ENCODE data around the gene FRMPD1.

FRMPD1 gene

DNA sequence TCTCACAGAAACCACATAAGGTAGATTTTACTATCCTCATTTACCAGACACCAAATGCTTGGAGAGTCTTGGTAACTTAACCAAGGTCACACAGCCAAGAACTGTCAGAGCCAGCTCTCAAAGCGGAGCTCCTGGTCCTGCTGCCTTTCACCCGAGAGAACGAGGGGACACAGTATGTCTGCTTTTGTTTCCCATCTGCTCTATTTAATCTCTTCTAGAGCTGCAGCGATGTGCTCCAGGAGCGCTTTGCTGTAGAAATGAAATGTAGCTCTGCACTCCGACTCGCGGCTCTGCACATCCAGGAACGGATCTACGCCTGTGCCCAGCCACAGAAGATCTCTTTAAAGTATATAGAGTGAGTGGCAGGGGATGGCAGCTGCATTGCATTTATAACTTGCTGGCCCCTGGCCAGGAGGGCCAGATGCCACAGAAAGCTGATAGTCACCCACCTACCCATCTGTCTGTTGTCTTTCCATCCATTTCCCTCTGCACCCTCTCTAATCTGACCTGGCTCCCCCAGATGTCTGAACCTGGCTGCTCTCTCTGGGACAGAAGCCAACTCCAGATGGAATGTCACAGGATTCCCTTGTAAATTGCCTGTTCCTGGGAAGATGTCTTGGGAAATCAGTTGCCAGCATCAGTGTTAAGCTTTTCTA is 81.5 kb downstream of the FRMPD1 start:
- no peak overlapping the region for H3K27ac ChIP-seq
- TF ChIP-seq ZFX (IDR thresholded peaks at IDR 0.05; ENCODE audit: borderline replicate concordance): no peak
- TF ChIP-seq, protein P1, sequence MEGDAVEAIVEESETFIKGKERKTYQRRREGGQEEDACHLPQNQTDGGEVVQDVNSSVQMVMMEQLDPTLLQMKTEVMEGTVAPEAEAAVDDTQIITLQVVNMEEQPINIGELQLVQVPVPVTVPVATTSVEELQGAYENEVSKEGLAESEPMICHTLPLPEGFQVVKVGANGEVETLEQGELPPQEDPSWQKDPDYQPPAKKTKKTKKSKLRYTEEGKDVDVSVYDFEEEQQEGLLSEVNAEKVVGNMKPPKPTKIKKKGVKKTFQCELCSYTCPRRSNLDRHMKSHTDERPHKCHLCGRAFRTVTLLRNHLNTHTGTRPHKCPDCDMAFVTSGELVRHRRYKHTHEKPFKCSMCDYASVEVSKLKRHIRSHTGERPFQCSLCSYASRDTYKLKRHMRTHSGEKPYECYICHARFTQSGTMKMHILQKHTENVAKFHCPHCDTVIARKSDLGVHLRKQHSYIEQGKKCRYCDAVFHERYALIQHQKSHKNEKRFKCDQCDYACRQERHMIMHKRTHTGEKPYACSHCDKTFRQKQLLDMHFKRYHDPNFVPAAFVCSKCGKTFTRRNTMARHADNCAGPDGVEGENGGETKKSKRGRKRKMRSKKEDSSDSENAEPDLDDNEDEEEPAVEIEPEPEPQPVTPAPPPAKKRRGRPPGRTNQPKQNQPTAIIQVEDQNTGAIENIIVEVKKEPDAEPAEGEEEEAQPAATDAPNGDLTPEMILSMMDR (IDR thresholded peaks at IDR 0.05): no peak

DNA sequence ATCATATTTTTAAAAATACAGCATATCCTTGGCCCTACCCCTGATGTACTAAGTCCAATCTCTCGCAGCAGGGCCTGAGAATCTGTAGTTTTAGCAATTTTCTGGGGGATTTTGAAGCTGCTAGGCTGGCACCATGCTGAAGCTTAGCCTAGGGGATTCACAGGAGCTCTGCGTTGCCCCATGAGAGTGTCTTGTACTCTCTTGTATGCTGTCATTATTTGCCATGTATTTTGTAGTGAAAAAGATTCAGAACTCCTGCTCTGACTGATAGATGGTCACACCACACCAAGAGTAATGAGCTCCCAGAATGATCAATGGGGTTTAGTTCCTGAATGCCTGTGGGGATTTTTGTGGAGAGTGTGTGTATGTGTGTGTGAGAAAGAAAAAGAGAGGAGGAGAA is 82.2 kb downstream of the FRMPD1 start:
- no peak for TF ChIP-seq ZFX (IDR thresholded peaks at IDR 0.05; ENCODE audit: borderline replicate concordance)
- TF ChIP-seq, protein P1 (IDR thresholded peaks at IDR 0.05): no peak
- no peak overlapping the region for H3K27ac ChIP-seq

DNA sequence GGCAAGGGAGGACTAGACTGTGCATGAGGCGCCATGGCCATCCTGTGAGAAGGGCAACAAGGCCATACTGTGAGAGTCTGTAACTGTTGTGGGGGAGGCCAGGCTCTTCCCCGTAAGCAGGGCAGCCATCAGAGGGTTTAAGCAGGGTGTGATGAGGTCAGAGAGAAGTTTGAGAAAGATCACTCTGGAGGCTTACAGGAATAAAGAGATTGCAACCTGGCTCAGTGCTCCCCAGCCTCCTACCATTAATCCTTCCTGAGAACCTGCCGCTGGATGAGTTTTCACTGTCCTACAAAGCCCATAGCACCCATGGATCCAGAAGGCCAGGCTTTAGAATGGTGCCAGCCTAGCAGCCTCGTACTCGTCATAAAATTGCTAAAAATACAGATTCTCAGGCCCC is 88.5 kb downstream of the FRMPD1 start:
- H3K27ac ChIP-seq: no peak overlapping the region
- TF ChIP-seq ZFX (IDR thresholded peaks at IDR 0.05; ENCODE audit: borderline replicate concordance): no peak
- TF ChIP-seq, protein P1 (IDR thresholded peaks at IDR 0.05): no peak

DNA sequence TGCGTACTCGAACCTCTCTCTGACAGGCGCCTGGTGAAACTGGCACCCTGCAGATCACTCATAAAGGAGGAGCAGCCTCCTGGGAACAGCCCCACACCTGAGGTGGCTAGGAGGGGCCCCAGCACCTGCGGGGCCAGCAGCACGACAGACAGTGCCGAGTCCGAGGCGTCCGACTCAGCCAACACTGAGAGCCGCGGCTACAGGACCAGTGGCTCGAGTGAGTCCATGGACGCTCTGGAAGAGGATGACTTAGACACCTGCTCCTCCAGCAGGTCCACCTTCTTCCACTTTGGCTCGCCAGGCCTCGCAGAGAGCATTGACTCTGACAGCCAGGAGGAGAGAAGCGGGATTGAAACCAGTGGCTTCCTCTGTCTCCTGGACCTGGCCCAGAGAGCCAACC is 89.4 kb downstream of the FRMPD1 start:
- TF ChIP-seq ZFX (IDR thresholded peaks at IDR 0.05; ENCODE audit: borderline replicate concordance): no peak
- TF ChIP-seq, protein P1 (IDR thresholded peaks at IDR 0.05): no peak
- no peak overlapping the region for H3K27ac ChIP-seq

DNA sequence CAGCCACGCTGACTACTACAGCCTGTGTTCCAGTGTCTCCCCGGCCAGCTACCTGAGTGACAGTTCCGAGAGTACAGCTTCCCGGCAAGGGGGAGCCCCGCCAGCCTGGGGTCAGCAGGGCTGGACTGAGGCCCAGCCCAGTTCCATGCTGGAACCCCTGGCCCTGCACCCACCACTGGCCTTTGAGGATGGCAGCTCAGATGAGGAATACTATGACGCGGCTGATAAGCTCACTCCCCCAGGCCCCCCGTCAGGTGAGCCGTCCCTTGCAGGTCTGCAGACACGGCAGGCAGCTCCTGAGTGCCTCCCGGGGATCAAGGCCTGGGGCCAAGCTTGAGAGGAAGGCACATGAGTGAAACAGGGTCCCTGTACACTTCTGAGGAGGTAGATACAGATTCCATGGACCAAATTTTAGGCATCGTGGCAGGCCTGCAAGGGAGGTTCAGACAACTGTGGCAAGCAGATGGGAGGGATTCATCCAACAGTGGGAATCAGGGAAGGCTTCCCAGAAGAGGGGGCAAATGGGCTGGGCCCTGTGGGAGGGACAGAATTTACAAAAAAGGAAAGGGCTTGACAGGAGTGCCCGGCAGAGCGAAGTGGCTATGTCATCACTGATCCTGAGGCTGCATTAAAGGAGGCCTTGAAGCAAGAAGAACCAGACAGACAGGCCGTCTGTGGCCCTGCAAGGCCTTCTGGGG is 90.0 kb downstream of the FRMPD1 start:
- H3K27ac ChIP-seq: no peak overlapping the region
- TF ChIP-seq ZFX (IDR thresholded peaks at IDR 0.05; ENCODE audit: borderline replicate concordance): no peak
- TF ChIP-seq, protein P1 (IDR thresholded peaks at IDR 0.05): no peak

DNA sequence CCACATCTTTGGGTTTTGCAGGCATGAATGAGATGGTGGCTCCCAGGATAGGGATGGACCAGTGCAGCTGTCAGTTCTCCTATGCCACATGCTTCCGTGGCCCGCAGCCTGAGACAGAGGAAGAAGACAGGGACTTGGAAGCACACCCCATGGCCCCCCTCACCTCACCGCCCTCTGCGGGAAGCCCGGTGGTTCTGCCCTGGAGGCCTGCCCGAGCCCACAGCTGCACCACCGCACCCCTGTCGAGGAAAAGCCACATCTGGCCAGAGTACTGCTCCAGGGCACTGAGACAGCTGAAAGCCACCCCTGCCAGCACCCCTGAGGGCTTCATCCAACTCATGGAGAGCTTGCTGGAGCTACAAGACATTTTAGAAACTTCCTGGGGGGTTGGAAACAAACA is 95.2 kb downstream of the FRMPD1 start:
- no peak overlapping the region for H3K27ac ChIP-seq
- TF ChIP-seq ZFX (IDR thresholded peaks at IDR 0.05; ENCODE audit: borderline replicate concordance): no peak
- TF ChIP-seq, protein P1 (IDR thresholded peaks at IDR 0.05): no peak

Measured in 22Rv1 (cell line).